Measurements from ENCODE around the gene EEIG1.
A peak's percentile ranks its signal among the peaks of the same experiment; 100 is the strongest.

The EEIG1 gene

GRCh38 chr9:127937388-127938297, 43.1 kb downstream of the EEIG1 start, which contains the start of gene DPM2:
Gene DPM2 (minus strand): TSS chr9:127937854. CDS start chr9:127937820, 34 bp downstream.
- DNase-seq = peak; percentile 90

GRCh38 chr9:127937056-127937387, 43.8 kb downstream of the EEIG1 start:
- DNase-seq = no peak

GRCh38 chr9:127936347-127936852, 44.4 kb downstream of the EEIG1 start:
- no peak for DNase-seq

- no peak for DNase-seq
These were observed 45.0 kb downstream of the EEIG1 start for GRCh38 chr9:127935765-127936221.

GRCh38 chr9:127934986-127935385, 45.8 kb downstream of the EEIG1 start:
- DNase-seq = no peak

- no peak for DNase-seq
These were observed 46.5 kb downstream of the EEIG1 start for GRCh38 chr9:127934248-127934647.

- DNase-seq = no peak
These were observed 49.5 kb downstream of the EEIG1 start for GRCh38 chr9:127931092-127931881.

Measured in CD4-positive, alpha-beta T cell treated with Interleukin-6 for 4 hours (primary cell).